B cell (primary cell): ENCODE results near the gene CENPP. TPM values are rescaled to one million over a fixed set of nuclear protein-coding genes. Genes with fewer than 3 reads are reported as not detected.

Experiments
- ATAC-seq: fragments of 200-7000 bp; cut with Tn5 transposase; one replicate; pipeline ENCODE4 v1.10.0; 2021; ENCODE audit warnings: low read depth, mild to moderate bottlenecking, moderate number of reproducible peaks, moderate library complexity
- CTCF ChIA-PET: fragments of 350-600 bp; sonication (Branson Sonifier 250); formaldehyde crosslinking; loops from one replicate; lab custom pipeline; 2021; ENCODE audit warnings: antibody characterized with exemption, inconsistent platforms; lab: Charles Lee
- POLR2A ChIA-PET: fragments of 350-600 bp; sonication (Branson Sonifier 250); formaldehyde crosslinking; loops from one replicate; lab custom pipeline; 2021; ENCODE audit warnings: antibody characterized with exemption; lab: Charles Lee
- DNase-seq: peaks from one replicate; pipeline ENCODE4 v3.0.0; 2013
- H2AFZ ChIP-seq: 2 replicates; pipeline ENCODE4 v1.6.1; 2012; ENCODE audit warnings: mild to moderate bottlenecking, low read depth, low read length; ENCODE audit not compliant: insufficient read depth, poor library complexity, severe bottlenecking
- H3K27ac ChIP-seq, 2 donors: 1 replicate in 1 of 2; 2 replicates in 1 of 2; pipeline ENCODE4 v1.5.1; 2012 to 2013; ENCODE audit warnings: low read length in 2 of 2, mild to moderate bottlenecking in 2 of 2, moderate library complexity in 1 of 2
- H3K27me3 ChIP-seq, 4 experiments: fragments of 200-600 bp in 1 of 4; sonication (generic) in 1 of 4; replicated peaks in 1 of 4; 1 replicate in 2 of 4; 2 replicates in 2 of 4; pipeline versions ENCODE4 v1.6.1 to v1.7.0; 2013 to 2016; ENCODE audit warnings: low read length in 3 of 4, mild to moderate bottlenecking in 2 of 4, mixed read lengths in 1 of 4, moderate library complexity in 1 of 4; ENCODE audit not compliant: insufficient read depth in 4 of 4, control insufficient read depth in 3 of 4; ENCODE audit errors: control extremely low read depth in 1 of 4
- H3K36me3 ChIP-seq, 2 experiments: replicated peaks in 1 of 2; 1 replicate in 1 of 2; 2 replicates in 1 of 2; pipeline versions ENCODE4 v1.6.1 to v1.7.1; 2013; ENCODE audit warnings: low read length in 1 of 2; ENCODE audit not compliant: insufficient read depth in 2 of 2, control insufficient read depth in 1 of 2; ENCODE audit errors: control extremely low read depth in 1 of 2, extremely low read depth in 1 of 2
- H3K4me1 ChIP-seq, 2 donors: fragments of 200-600 bp in 1 of 2; sonication (generic) in 1 of 2; 1 replicate in 1 of 2; 2 replicates in 1 of 2; pipeline versions ENCODE4 v1.5.1 to v1.6.1; 2013 to 2017; ENCODE audit warnings: low read length in 2 of 2; ENCODE audit not compliant: control insufficient read depth in 2 of 2, insufficient read depth in 2 of 2
- H3K4me2 ChIP-seq: replicated peaks from 2 replicates; pipeline ENCODE3; 2012; ENCODE audit warnings: mild to moderate bottlenecking, low read depth, low read length; ENCODE audit not compliant: poor library complexity, severe bottlenecking
- H3K4me3 ChIP-seq, 5 experiments: fragments of 200-600 bp in 1 of 5; sonication (generic) in 1 of 5; 1 replicate in 3 of 5; 2 replicates in 2 of 5; pipeline versions ENCODE4 v1.5.1 to v1.7.0; 2011 to 2016; ENCODE audit warnings: low read length in 4 of 5, mild to moderate bottlenecking in 4 of 5, low read depth in 2 of 5, control low read depth in 1 of 5, moderate library complexity in 1 of 5; ENCODE audit not compliant: insufficient read depth in 1 of 5; ENCODE audit errors: control extremely low read depth in 1 of 5, extremely low read depth in 1 of 5
- H3K79me2 ChIP-seq: fragments of 200-600 bp; sonication (generic); one replicate; pipeline ENCODE4 v1.6.0; 2016; ENCODE audit warnings: low read length; ENCODE audit not compliant: control insufficient read depth, insufficient read depth
- H3K9ac ChIP-seq: fragments of 200-600 bp; sonication (generic); 2 replicates; pipeline ENCODE4 v1.6.1; 2017; ENCODE audit warnings: mild to moderate bottlenecking, low read length, moderate library complexity
- H3K9me3 ChIP-seq, 3 donors: one replicate each; pipeline versions ENCODE4 v1.6.1 to v1.7.1; 2013; ENCODE audit warnings: low read length in 2 of 3; ENCODE audit not compliant: control insufficient read depth in 2 of 3, insufficient read depth in 1 of 3; ENCODE audit errors: control extremely low read depth in 1 of 3
- H4K20me1 ChIP-seq: 2 replicates; pipeline ENCODE4 v1.6.0; 2012; ENCODE audit warnings: mild to moderate bottlenecking, low read length; ENCODE audit not compliant: insufficient read depth, control insufficient read depth, poor library complexity, severe bottlenecking
- H3K27ac Mint-ChIP-seq: one replicate; pipeline ENCODE4 v1.8.0; 2021; ENCODE audit warnings: mixed read lengths
- H3K27me3 Mint-ChIP-seq: one replicate; pipeline ENCODE4 v1.8.0; 2021; ENCODE audit warnings: mixed read lengths
- H3K4me1 Mint-ChIP-seq: one replicate; pipeline ENCODE4 v1.8.0; 2021; ENCODE audit warnings: mixed read lengths
- H3K4me3 Mint-ChIP-seq: one replicate; pipeline ENCODE4 v1.8.0; 2021; ENCODE audit warnings: mixed read lengths
- H3K9me3 Mint-ChIP-seq: one replicate; pipeline ENCODE4 v1.8.0; 2022; ENCODE audit warnings: mixed read lengths; ENCODE audit not compliant: insufficient read depth
- EZH2 ChIP-seq: IDR thresholded peaks from 2 replicates; pipeline ENCODE4 v1.6.1; 2012; ENCODE audit warnings: borderline replicate concordance, low read depth, mild to moderate bottlenecking, moderate library complexity, low read length; ENCODE audit not compliant: insufficient read depth, poor library complexity, severe bottlenecking
- WGBS: methylation state at CpG from one replicate; pipeline ENCODE4 v1.1.5; 2013; ENCODE audit warnings: missing lambda C conversion rate; ENCODE audit not compliant: insufficient coverage; 5-methylcytosine and 5-hydroxymethylcytosine counted together
- intact Hi-C: fragments of 100-400 bp; cut with micrococcal nuclease; formaldehyde crosslinking; loops from one replicate; pipeline ENCODE4 v1.10.0; 2022
- polyA plus RNA-seq: library from polyadenylated mRNA; depleted of rRNA; stranded (reverse); fragments of >200 nt; gene quantifications from 2 replicates; pipeline ENCODE4 v1.2.3, GENCODE V29; 2012
- total RNA-seq, 2 donors: library from RNA; stranded (reverse); fragments of 120-200 nt in 1 of 2; gene quantifications; 1 replicate in 1 of 2; 2 replicates in 1 of 2; pipeline versions ENCODE4 v1.2.3 to v1.2.4, GENCODE V29; 2013 to 2022
- TF ChIP-seq, protein P1 (sequence below): fragments of 200-600 bp; IDR thresholded peaks from one replicate; pipeline ENCODE4 v1.8.0; 2022; ENCODE audit warnings: antibody characterized with exemption, mild to moderate bottlenecking

CENPP gene
- total and polyA plus RNA-seq, 2 donors (not counting 1 experiment from before 2014, with no cell fraction given) = 1.4 to 6.2 TPM

DNA sequence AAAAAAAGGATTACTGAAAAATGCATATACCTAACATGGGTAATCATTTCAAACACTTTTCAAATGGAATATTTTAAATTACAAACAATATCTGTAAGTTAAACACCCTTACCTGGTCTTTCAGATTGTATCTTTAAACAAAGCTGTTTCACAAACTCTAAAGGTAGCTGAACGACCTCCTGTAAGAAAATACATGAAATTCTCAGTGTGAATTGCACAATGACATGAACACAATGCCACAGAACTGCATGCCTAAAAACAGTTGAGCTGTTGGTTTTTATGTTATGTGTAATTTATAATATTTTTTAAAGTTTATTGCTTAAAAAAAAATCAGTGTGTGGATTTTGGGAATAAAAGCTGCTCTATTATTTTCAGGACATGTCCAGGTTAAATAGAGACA, 326.7 kb downstream of the CENPP start:
- peaks cover 17% of the 10 kb centered on the region for H3K79me2 ChIP-seq
- Mint-ChIP-seq H3K27ac (no peak overlapping the region), H3K27me3 (no peaks in the 10 kb centered on the region), H3K4me3 (no peak overlapping the region), H3K4me1 (peaks cover 12% of the 10 kb centered on the region), H3K9me3 (no peaks in the 10 kb centered on the region)
- no peak overlapping the region for H3K4me2 ChIP-seq
- intact Hi-C loops = no loop called here
- ATAC-seq = no peak
- H4K20me1 ChIP-seq = no peaks in the 10 kb centered on the region
- POLR2A ChIA-PET = no interaction called here
- H2AFZ ChIP-seq = no peak overlapping the region
- WGBS = no CpG with 5 or more reads among the region's 1 CpG
- H3K9ac ChIP-seq = no peak overlapping the region
- H3K27ac ChIP-seq = no peak overlapping the region
- H3K9me3 ChIP-seq = peaks cover 0 to 3% (median 0%) of the 10 kb centered on the region in 3 donors
- no peaks in the 10 kb centered on the region for H3K27me3 ChIP-seq
- H3K36me3 ChIP-seq = peaks cover 0 to 61% of the 10 kb centered on the region in 2 experiments
- CTCF ChIA-PET = interaction anchor here (0.7 kb wide), 2 partner anchors 16 to 511 kb away, joined by 4 to 5 read pairs; no protein-coding TSS in a partner anchor
- DNase-seq = no peak
- peaks cover 0 to 12% of the 10 kb centered on the region in 2 donors for H3K4me1 ChIP-seq
- TF ChIP-seq EZH2 = no peak
- TF ChIP-seq, protein P1, sequence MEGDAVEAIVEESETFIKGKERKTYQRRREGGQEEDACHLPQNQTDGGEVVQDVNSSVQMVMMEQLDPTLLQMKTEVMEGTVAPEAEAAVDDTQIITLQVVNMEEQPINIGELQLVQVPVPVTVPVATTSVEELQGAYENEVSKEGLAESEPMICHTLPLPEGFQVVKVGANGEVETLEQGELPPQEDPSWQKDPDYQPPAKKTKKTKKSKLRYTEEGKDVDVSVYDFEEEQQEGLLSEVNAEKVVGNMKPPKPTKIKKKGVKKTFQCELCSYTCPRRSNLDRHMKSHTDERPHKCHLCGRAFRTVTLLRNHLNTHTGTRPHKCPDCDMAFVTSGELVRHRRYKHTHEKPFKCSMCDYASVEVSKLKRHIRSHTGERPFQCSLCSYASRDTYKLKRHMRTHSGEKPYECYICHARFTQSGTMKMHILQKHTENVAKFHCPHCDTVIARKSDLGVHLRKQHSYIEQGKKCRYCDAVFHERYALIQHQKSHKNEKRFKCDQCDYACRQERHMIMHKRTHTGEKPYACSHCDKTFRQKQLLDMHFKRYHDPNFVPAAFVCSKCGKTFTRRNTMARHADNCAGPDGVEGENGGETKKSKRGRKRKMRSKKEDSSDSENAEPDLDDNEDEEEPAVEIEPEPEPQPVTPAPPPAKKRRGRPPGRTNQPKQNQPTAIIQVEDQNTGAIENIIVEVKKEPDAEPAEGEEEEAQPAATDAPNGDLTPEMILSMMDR = no peak
- H3K4me3 ChIP-seq = no peak overlapping the region

GRCh38 chr9:92654481-92655301, 328.9 kb downstream of the CENPP start:
- no peak for DNase-seq
- 98% methylated on average over 19 of the region's 19 CpGs for WGBS
- no peak overlapping the region for H3K4me3 Mint-ChIP-seq
- no peak overlapping the region for H3K27ac ChIP-seq
- TF ChIP-seq EZH2 = no peak
- TF ChIP-seq, protein P1 = no peak
- H3K9me3 Mint-ChIP-seq = no peaks in the 10 kb centered on the region
- POLR2A ChIA-PET = no interaction called here
- H3K27ac Mint-ChIP-seq = no peak overlapping the region
- peaks cover 0 to 12% of the 10 kb centered on the region in 2 donors for H3K4me1 ChIP-seq
- peaks cover 37% of the 10 kb centered on the region for H3K79me2 ChIP-seq
- H3K4me1 Mint-ChIP-seq = peaks cover 12% of the 10 kb centered on the region
- peaks cover 0 to 50% of the 10 kb centered on the region in 2 experiments for H3K36me3 ChIP-seq
- no peaks in the 10 kb centered on the region for H4K20me1 ChIP-seq
- H3K9ac ChIP-seq = no peak overlapping the region
- no peak for ATAC-seq
- no peak overlapping the region for H3K4me3 ChIP-seq
- no peak overlapping the region for H3K4me2 ChIP-seq
- intact Hi-C loops = no loop called here
- CTCF ChIA-PET = no interaction called here
- peaks cover 0 to 3% (median 0%) of the 10 kb centered on the region in 3 donors for H3K9me3 ChIP-seq
- no peaks in the 10 kb centered on the region for H3K27me3 Mint-ChIP-seq
- no peaks in the 10 kb centered on the region for H3K27me3 ChIP-seq
- H2AFZ ChIP-seq = no peak overlapping the region
